ENCODE results near the gene ELL2. TPM values are rescaled to one million over a fixed set of nuclear protein-coding genes. Genes with fewer than 3 reads are reported as not detected.

The ELL2 gene
- total and polyA plus RNA-seq, 9 of the 15 experiments (the other 6 are each of a cell fraction or from before 2014, with no cell fraction given) = 4.3 to 18.3 (median 14.5) TPM

DNA sequence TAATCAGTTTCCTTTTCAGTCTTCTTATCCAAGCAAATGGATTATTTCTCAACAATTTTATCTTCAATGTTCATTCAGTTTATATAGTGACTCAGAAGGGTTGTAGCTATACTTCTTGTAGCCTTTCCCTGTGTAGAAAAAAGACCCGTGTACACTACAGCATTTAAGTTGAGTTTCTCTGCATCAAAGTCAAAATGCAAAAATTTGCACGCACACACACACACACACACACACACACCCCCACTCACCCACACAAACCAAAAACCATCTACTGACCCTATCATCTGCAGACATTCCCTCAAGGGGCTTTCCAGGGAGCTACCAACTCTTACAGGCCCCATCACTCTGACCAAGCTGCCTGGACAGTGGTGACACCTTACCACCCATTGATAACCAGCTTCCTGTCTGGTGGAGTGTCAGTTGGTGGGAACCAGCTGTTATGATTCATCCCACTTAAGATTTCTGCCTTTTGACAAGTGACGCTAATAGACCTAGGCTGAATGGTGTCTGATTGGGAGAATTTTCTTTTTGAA lies 12.2 kb upstream of the ELL2 start (continued):
- TF ChIP-seq, protein P1, sequence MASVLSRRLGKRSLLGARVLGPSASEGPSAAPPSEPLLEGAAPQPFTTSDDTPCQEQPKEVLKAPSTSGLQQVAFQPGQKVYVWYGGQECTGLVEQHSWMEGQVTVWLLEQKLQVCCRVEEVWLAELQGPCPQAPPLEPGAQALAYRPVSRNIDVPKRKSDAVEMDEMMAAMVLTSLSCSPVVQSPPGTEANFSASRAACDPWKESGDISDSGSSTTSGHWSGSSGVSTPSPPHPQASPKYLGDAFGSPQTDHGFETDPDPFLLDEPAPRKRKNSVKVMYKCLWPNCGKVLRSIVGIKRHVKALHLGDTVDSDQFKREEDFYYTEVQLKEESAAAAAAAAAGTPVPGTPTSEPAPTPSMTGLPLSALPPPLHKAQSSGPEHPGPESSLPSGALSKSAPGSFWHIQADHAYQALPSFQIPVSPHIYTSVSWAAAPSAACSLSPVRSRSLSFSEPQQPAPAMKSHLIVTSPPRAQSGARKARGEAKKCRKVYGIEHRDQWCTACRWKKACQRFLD (CRISPR knock-in tag; IDR thresholded peaks at IDR 0.05) = no peak
- TF ChIP-seq NFE2 (IDR thresholded peaks at IDR 0.05; ENCODE audit: low read depth) (0 out of 2 replicates have a peak, but pooled peaks have one; percentile 16), TRIM24 (IDR thresholded peaks at IDR 0.05) (peak; percentile 81), EHMT2 (IDR thresholded peaks at IDR 0.05) (peak; percentile 78), MEIS2 (IDR thresholded peaks at IDR 0.05; ENCODE audit: partially characterized antibody) (peak; percentile 84), KDM5B (IDR thresholded peaks at IDR 0.05; ENCODE audit: insufficient replicate concordance, low read depth, low read length) (no peak), ZNF282 (CRISPR knock-in tag; IDR thresholded peaks at IDR 0.05) (no peak), BRD4 (IDR thresholded peaks at IDR 0.05) (no peak), ZNF232 (CRISPR knock-in tag; IDR thresholded peaks at IDR 0.05) (no peak), RBM34 (IDR thresholded peaks at IDR 0.05; ENCODE audit: borderline replicate concordance, insufficient read depth, low read length) (no peak)
- TF ChIP-seq, protein P2, sequence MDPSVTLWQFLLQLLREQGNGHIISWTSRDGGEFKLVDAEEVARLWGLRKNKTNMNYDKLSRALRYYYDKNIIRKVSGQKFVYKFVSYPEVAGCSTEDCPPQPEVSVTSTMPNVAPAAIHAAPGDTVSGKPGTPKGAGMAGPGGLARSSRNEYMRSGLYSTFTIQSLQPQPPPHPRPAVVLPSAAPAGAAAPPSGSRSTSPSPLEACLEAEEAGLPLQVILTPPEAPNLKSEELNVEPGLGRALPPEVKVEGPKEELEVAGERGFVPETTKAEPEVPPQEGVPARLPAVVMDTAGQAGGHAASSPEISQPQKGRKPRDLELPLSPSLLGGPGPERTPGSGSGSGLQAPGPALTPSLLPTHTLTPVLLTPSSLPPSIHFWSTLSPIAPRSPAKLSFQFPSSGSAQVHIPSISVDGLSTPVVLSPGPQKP (CRISPR knock-in tag; IDR thresholded peaks at IDR 0.05) = no peak
- TF ChIP-seq, protein P3, sequence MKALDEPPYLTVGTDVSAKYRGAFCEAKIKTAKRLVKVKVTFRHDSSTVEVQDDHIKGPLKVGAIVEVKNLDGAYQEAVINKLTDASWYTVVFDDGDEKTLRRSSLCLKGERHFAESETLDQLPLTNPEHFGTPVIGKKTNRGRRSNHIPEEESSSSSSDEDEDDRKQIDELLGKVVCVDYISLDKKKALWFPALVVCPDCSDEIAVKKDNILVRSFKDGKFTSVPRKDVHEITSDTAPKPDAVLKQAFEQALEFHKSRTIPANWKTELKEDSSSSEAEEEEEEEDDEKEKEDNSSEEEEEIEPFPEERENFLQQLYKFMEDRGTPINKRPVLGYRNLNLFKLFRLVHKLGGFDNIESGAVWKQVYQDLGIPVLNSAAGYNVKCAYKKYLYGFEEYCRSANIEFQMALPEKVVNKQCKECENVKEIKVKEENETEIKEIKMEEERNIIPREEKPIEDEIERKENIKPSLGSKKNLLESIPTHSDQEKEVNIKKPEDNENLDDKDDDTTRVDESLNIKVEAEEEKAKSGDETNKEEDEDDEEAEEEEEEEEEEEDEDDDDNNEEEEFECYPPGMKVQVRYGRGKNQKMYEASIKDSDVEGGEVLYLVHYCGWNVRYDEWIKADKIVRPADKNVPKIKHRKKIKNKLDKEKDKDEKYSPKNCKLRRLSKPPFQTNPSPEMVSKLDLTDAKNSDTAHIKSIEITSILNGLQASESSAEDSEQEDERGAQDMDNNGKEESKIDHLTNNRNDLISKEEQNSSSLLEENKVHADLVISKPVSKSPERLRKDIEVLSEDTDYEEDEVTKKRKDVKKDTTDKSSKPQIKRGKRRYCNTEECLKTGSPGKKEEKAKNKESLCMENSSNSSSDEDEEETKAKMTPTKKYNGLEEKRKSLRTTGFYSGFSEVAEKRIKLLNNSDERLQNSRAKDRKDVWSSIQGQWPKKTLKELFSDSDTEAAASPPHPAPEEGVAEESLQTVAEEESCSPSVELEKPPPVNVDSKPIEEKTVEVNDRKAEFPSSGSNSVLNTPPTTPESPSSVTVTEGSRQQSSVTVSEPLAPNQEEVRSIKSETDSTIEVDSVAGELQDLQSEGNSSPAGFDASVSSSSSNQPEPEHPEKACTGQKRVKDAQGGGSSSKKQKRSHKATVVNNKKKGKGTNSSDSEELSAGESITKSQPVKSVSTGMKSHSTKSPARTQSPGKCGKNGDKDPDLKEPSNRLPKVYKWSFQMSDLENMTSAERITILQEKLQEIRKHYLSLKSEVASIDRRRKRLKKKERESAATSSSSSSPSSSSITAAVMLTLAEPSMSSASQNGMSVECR (CRISPR knock-in tag; IDR thresholded peaks at IDR 0.05) = no peak
- TF ChIP-seq, protein P4, sequence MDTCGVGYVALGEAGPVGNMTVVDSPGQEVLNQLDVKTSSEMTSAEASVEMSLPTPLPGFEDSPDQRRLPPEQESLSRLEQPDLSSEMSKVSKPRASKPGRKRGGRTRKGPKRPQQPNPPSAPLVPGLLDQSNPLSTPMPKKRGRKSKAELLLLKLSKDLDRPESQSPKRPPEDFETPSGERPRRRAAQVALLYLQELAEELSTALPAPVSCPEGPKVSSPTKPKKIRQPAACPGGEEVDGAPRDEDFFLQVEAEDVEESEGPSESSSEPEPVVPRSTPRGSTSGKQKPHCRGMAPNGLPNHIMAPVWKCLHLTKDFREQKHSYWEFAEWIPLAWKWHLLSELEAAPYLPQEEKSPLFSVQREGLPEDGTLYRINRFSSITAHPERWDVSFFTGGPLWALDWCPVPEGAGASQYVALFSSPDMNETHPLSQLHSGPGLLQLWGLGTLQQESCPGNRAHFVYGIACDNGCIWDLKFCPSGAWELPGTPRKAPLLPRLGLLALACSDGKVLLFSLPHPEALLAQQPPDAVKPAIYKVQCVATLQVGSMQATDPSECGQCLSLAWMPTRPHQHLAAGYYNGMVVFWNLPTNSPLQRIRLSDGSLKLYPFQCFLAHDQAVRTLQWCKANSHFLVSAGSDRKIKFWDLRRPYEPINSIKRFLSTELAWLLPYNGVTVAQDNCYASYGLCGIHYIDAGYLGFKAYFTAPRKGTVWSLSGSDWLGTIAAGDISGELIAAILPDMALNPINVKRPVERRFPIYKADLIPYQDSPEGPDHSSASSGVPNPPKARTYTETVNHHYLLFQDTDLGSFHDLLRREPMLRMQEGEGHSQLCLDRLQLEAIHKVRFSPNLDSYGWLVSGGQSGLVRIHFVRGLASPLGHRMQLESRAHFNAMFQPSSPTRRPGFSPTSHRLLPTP (IDR thresholded peaks at IDR 0.05; ENCODE audit: borderline replicate concordance, extremely low read depth, insufficient read length) = no peak
- TF ChIP-seq, protein P5, sequence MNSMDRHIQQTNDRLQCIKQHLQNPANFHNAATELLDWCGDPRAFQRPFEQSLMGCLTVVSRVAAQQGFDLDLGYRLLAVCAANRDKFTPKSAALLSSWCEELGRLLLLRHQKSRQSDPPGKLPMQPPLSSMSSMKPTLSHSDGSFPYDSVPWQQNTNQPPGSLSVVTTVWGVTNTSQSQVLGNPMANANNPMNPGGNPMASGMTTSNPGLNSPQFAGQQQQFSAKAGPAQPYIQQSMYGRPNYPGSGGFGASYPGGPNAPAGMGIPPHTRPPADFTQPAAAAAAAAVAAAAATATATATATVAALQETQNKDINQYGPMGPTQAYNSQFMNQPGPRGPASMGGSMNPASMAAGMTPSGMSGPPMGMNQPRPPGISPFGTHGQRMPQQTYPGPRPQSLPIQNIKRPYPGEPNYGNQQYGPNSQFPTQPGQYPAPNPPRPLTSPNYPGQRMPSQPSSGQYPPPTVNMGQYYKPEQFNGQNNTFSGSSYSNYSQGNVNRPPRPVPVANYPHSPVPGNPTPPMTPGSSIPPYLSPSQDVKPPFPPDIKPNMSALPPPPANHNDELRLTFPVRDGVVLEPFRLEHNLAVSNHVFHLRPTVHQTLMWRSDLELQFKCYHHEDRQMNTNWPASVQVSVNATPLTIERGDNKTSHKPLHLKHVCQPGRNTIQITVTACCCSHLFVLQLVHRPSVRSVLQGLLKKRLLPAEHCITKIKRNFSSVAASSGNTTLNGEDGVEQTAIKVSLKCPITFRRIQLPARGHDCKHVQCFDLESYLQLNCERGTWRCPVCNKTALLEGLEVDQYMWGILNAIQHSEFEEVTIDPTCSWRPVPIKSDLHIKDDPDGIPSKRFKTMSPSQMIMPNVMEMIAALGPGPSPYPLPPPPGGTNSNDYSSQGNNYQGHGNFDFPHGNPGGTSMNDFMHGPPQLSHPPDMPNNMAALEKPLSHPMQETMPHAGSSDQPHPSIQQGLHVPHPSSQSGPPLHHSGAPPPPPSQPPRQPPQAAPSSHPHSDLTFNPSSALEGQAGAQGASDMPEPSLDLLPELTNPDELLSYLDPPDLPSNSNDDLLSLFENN (IDR thresholded peaks at IDR 0.05; ENCODE audit: low read depth in 2 of 2, low read length in 2 of 2) = 0 out of 4 replicates have a peak, but pooled peaks of 1 of the 2 experiments have one; percentile 52

All from K562 (cell line).